ENCODE measurements around the gene SHF. TPM values are rescaled to one million over a fixed set of nuclear protein-coding genes. Genes with fewer than 3 reads are reported as not detected.
A peak's percentile ranks its signal among the peaks of the same experiment; 100 is the strongest.

The SHF gene
- total RNA-seq, 2 donors from 2014 or later: 5.6 to 8.3 TPM

GRCh38 chr15:45179221-45179985, 8.4 kb downstream of the SHF start:
- intact Hi-C loops (cut with DNase I, micrococcal nuclease): no loop called here
- DNase-seq (peak; percentile 54 to 74), ATAC-seq (peak; percentile 82)

- intact Hi-C loops (cut with DNase I, micrococcal nuclease): no loop called here
- no peak for DNase-seq
- no peak for ATAC-seq
Measured at GRCh38 chr15:45177285-45177684, 10.5 kb downstream of the SHF start.

GRCh38 chr15:45174577-45174976, 13.2 kb downstream of the SHF start:
- intact Hi-C loops (cut with DNase I, micrococcal nuclease): no loop called here
- DNase-seq: no peak
- no peak for ATAC-seq

- ATAC-seq: no peak
Measured at GRCh38 chr15:45174069-45174468, 13.7 kb downstream of the SHF start.

GRCh38 chr15:45171912-45172311, 15.9 kb downstream of the SHF start:
- no peak for DNase-seq
- no peak for ATAC-seq
- intact Hi-C loops (cut with DNase I, micrococcal nuclease): no loop called here

More at GRCh38 chr15:45174069-45174468, 13.7 kb downstream of the SHF start:
- intact Hi-C loops (cut with DNase I, micrococcal nuclease): no loop called here
- DNase-seq: no peak

- ATAC-seq (no peak), DNase-seq (no peak)
- intact Hi-C loops (cut with DNase I, micrococcal nuclease): no loop called here
Measured at GRCh38 chr15:45169608-45170480, 17.9 kb downstream of the SHF start.

GRCh38 chr15:45168751-45169551, 18.8 kb downstream of the SHF start:
- ATAC-seq: no peak
- DNase-seq: no peak
- intact Hi-C loops (cut with DNase I, micrococcal nuclease): no loop called here

GRCh38 chr15:45168286-45168685, 19.5 kb downstream of the SHF start:
- intact Hi-C loops (cut with DNase I, micrococcal nuclease): no loop called here
- no peak for ATAC-seq
- DNase-seq: no peak

- intact Hi-C loops (cut with DNase I, micrococcal nuclease): no loop called here
- ATAC-seq: no peak
- DNase-seq: no peak
Measured at GRCh38 chr15:45167631-45168205, 20.0 kb downstream of the SHF start.

GRCh38 chr15:45166834-45167630, 20.7 kb downstream of the SHF start:
- DNase-seq (peak; percentile 91), ATAC-seq (peak; percentile 88)
- intact Hi-C loops (cut with DNase I, micrococcal nuclease): no loop called here

- intact Hi-C loops (cut with DNase I, micrococcal nuclease): no loop called here
- ATAC-seq (no peak), DNase-seq (no peak)
Measured at GRCh38 chr15:45165536-45165935, 22.2 kb downstream of the SHF start.

GRCh38 chr15:45164914-45165313, 22.9 kb downstream of the SHF start:
- intact Hi-C loops (cut with DNase I, micrococcal nuclease): loop anchor here in 1 of 2 donors (5.0 kb wide), 1 partner anchor 232 kb away; no protein-coding TSS in a partner anchor
- DNase-seq (no peak), ATAC-seq (no peak)

GRCh38 chr15:45163508-45163856, 24.3 kb downstream of the SHF start:
- ATAC-seq (no peak), DNase-seq (no peak)
- intact Hi-C loops (cut with DNase I, micrococcal nuclease): loop anchor here in 1 of 2 donors (5.0 kb wide), 1 partner anchor 234 kb away; no protein-coding TSS in a partner anchor

GRCh38 chr15:45162771-45163507, 24.8 kb downstream of the SHF start:
- intact Hi-C loops (cut with DNase I, micrococcal nuclease): loop anchor here in 1 of 2 donors (5.0 kb wide), 1 partner anchor 234 kb away; no protein-coding TSS in a partner anchor
- DNase-seq (peak; percentile 71 to 84), ATAC-seq (peak; percentile 61)

- intact Hi-C loops (cut with DNase I, micrococcal nuclease): loop anchor here in 1 of 2 donors (5.0 kb wide), 1 partner anchor 236 kb away; no protein-coding TSS in a partner anchor
- ATAC-seq (no peak), DNase-seq (no peak)
Measured at GRCh38 chr15:45161666-45162065, 26.1 kb downstream of the SHF start.

- no peak for DNase-seq
- ATAC-seq: no peak
- intact Hi-C loops (cut with DNase I, micrococcal nuclease): loop anchor here in 1 of 2 donors (5.0 kb wide), 1 partner anchor 49 kb away; no protein-coding TSS in a partner anchor
Measured at GRCh38 chr15:45157974-45158373, 29.8 kb downstream of the SHF start.

All from left colon (tissue), 2 donors.